SK-N-SH (cell line): ENCODE data around the gene NACAD.

Experiments
- CHD2 ChIP-seq: fragments of 150-350 bp; IDR thresholded peaks from 2 replicates; pipeline ENCODE4 v1.6.1; 2018; ENCODE audit warnings: low read length; ENCODE audit not compliant: partially characterized antibody
- EP300 ChIP-seq, 2 experiments: IDR thresholded peaks; 2 replicates each; pipeline versions ENCODE4 v1.4.0 to v1.6.1; 2012; ENCODE audit warnings: borderline replicate concordance in 1 of 2, low read depth in 1 of 2, low read length in 1 of 2
- GABPA ChIP-seq: IDR thresholded peaks from 2 replicates; pipeline ENCODE4 v1.4.0; 2012; ENCODE audit warnings: low read depth, mild to moderate bottlenecking
- RCOR1 ChIP-seq: fragments of 150-350 bp; IDR thresholded peaks from 2 replicates; pipeline ENCODE4 v1.6.1; 2017; ENCODE audit warnings: antibody characterized with exemption, low read length
- RFX5 ChIP-seq: IDR thresholded peaks from 2 replicates; pipeline ENCODE4 v1.6.1; 2012; ENCODE audit warnings: mild to moderate bottlenecking, improper control_type of control experiment, low read length
- TF ChIP-seq, protein P1 (sequence below): IDR thresholded peaks from 2 replicates; pipeline ENCODE4 v1.4.0; 2012; ENCODE audit warnings: low read depth
- TF ChIP-seq, protein P2 (sequence below): IDR thresholded peaks from 2 replicates; pipeline ENCODE4 v1.4.0; 2012; ENCODE audit warnings: low read depth, borderline replicate concordance
- TF ChIP-seq, protein P3 (sequence below): fragments of 200-600 bp; sonication (generic); IDR thresholded peaks from 2 replicates; pipeline ENCODE4 v1.6.1; 2017; ENCODE audit warnings: antibody characterized with exemption, mild to moderate bottlenecking, moderate library complexity

DNA sequence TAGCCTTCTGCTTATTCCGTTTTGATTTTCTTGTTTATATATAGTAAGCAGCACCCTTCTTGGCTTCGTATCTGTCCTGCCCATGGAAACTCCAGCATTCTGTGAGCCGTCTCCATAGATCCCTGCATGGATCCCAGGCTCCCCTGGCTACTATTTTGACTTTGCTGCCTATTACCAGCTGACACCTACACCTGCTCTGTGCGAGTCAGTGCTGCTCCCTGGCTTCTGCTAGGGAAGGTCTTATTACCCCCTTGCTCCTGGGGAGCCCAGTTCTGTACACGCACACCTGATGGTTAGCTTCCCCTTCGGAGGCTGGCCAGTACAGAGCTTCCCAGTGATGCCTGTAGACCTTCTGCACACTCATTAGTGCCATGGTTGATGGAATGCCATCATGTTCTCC is 35.4 kb downstream of the NACAD start:
- TF ChIP-seq, protein P1, sequence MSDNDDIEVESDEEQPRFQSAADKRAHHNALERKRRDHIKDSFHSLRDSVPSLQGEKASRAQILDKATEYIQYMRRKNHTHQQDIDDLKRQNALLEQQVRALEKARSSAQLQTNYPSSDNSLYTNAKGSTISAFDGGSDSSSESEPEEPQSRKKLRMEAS = no peak
- TF ChIP-seq, protein P2, sequence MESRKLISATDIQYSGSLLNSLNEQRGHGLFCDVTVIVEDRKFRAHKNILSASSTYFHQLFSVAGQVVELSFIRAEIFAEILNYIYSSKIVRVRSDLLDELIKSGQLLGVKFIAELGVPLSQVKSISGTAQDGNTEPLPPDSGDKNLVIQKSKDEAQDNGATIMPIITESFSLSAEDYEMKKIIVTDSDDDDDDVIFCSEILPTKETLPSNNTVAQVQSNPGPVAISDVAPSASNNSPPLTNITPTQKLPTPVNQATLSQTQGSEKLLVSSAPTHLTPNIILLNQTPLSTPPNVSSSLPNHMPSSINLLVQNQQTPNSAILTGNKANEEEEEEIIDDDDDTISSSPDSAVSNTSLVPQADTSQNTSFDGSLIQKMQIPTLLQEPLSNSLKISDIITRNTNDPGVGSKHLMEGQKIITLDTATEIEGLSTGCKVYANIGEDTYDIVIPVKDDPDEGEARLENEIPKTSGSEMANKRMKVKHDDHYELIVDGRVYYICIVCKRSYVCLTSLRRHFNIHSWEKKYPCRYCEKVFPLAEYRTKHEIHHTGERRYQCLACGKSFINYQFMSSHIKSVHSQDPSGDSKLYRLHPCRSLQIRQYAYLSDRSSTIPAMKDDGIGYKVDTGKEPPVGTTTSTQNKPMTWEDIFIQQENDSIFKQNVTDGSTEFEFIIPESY = no peak
- TF ChIP-seq RFX5 (no peak), GABPA (no peak), EP300 (IDR thresholded peaks at IDR 0.05; ENCODE audit: borderline replicate concordance in 1 of 2, low read depth in 1 of 2, low read length in 1 of 2) (no peak), CHD2 (no peak), RCOR1 (no peak)
- TF ChIP-seq, protein P3, sequence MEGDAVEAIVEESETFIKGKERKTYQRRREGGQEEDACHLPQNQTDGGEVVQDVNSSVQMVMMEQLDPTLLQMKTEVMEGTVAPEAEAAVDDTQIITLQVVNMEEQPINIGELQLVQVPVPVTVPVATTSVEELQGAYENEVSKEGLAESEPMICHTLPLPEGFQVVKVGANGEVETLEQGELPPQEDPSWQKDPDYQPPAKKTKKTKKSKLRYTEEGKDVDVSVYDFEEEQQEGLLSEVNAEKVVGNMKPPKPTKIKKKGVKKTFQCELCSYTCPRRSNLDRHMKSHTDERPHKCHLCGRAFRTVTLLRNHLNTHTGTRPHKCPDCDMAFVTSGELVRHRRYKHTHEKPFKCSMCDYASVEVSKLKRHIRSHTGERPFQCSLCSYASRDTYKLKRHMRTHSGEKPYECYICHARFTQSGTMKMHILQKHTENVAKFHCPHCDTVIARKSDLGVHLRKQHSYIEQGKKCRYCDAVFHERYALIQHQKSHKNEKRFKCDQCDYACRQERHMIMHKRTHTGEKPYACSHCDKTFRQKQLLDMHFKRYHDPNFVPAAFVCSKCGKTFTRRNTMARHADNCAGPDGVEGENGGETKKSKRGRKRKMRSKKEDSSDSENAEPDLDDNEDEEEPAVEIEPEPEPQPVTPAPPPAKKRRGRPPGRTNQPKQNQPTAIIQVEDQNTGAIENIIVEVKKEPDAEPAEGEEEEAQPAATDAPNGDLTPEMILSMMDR = no peak
